Cardiac septum (tissue), 1 donor: ENCODE measurements around the gene CHID1. TPM values are rescaled to one million over a fixed set of nuclear protein-coding genes. Genes with fewer than 3 reads are reported as not detected.

Experiments
- DNase-seq: peaks from one replicate; pipeline ENCODE4 v3.0.0-alpha.2; 2020; ENCODE audit warnings: low spot score
- intact Hi-C: fragments of 100-400 bp; cut with DNase I; formaldehyde crosslinking; loops from one replicate; pipeline ENCODE4 v1.14.0; 2022
- total RNA-seq: library from RNA; stranded (reverse); fragmentation: NEBNext Ultra II Directional; extraction: Animal tissue kit (Norgen Biotek cat#: 25700); gene quantifications from one replicate; pipeline ENCODE4 v1.2.1, GENCODE V29; 2021
- donor health status: DM: no; HTN: no; CAD: no.

The CHID1 gene
- total RNA-seq, 1 donor from 2014 or later, result 63.7 TPM

- intact Hi-C loops, result no loop called here
- DNase-seq, result no peak
These were observed 55.3 kb downstream of the CHID1 start for GRCh38 chr11:855330-855674.

GRCh38 chr11:854601-855329 lies 55.8 kb downstream of the CHID1 start:
- intact Hi-C loops, result no loop called here
- DNase-seq, result no peak

DNA sequence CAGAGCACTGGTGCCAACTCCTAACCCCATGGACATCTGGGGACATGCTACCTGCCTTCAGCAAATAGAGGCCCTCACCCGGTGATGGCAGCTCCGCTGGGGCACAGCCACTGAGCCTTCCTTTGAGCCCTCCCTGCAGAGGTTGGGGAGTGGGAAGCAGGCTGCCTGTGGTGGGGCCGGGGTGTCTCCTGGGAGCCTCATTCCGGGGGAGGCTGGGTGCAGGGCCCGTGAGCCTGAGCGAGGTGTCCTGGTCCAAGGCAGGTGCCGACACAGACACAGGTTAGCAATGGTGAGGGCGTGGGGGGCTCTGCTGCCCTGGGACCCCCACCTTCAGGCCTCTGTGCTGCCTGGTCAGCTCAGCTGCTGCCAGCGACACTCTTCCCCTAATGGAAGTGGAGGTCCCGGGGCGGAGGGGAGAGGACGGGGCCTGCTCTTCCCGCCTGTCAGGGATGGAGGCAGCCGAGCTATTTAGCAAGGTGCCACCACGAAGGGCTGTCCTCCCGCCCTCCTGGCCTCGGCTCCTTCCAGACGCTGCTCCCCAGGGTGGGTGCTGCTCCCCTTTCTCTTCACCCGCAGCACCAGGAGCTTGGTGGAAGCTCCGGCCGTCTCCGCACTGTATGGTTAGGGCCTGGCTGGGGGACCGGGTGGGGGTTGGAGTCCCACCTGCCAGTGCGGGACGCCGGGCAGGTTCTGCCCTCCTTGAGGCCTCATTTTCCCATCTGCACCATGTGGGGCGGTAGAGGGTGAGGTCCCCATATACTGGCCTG lies 56.7 kb downstream of the CHID1 start:
- intact Hi-C loops, result no loop called here
- DNase-seq, result no peak

DNA sequence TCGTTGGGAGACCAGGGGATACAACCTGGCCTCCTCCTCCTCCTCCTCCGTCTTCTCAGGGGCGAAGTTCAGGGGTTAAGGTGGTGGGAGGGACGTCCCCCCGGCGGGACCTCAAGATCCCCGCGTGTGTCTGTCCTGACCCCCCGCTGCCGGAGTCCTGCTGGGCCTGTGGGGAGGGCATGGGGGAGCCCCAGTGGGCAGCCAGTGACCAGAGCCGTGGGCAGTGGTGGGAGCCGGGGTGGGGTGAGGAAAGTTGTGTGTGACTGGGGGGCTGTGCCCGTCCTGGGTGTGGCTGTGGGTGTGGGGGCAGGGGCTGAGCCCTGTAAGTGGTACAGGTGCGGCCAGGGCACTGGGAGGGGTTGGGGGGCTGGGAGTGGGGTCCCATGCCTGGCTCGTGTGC lies 57.8 kb downstream of the CHID1 start:
- DNase-seq, result no peak
- intact Hi-C loops, result no loop called here

GRCh38 chr11:850775-851763 lies 59.5 kb downstream of the CHID1 start:
- no peak for DNase-seq
- intact Hi-C loops, result no loop called here

DNA sequence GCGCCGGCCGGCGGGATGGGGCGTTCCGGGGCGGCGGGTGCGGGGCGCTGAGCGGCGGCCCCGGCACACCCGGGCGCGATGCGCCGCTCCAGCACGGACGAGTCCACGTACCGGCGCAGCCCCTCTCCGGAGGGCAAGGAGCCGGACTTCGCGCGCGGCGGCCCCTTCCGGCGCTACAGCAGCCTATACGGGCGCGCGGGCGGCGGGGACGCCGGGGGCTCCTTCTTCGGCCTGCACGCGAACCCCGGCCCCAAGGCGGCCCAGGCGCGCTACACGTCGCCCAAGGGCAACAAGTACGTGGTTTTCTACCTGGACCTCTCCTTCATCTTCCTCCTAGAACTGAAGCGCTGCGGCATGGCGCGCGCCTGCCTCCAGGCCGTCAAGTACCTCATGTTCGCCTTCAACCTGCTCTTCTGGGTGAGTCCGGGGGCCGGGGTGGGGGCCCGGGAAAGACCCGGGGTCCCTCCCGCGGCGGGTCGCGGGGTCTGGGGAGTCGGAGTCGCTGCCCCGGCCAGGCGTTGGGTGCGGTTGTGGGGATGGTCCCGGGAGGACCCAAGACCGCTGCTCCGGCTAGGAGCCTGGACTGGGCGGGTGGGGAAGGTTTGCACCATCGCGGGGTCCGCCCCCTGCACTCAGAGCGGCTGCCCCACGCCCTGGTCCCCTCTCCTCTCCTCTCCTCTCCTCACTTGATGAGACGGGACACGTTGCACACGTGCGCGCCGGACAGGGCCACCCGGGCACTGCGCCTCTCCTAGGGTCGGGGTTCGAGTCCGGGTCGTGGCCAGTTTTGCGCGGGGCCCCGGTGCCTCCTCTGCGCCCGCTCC lies 60.4 kb downstream of the CHID1 start:
- intact Hi-C loops, result loop anchor here (2.0 kb wide), 1 partner anchor 201 kb away; no protein-coding TSS in a partner anchor
- DNase-seq, result no peak

- intact Hi-C loops, result loop anchor here (2.0 kb wide), 1 partner anchor 202 kb away; no protein-coding TSS in a partner anchor
- DNase-seq, result no peak
These were observed 61.3 kb downstream of the CHID1 start for GRCh38 chr11:849104-849824.

- intact Hi-C loops, result loop anchor here (2.0 kb wide), 1 partner anchor 202 kb away; no protein-coding TSS in a partner anchor
These were observed 62.2 kb downstream of the CHID1 start for GRCh38 chr11:848380-848931.

DNA sequence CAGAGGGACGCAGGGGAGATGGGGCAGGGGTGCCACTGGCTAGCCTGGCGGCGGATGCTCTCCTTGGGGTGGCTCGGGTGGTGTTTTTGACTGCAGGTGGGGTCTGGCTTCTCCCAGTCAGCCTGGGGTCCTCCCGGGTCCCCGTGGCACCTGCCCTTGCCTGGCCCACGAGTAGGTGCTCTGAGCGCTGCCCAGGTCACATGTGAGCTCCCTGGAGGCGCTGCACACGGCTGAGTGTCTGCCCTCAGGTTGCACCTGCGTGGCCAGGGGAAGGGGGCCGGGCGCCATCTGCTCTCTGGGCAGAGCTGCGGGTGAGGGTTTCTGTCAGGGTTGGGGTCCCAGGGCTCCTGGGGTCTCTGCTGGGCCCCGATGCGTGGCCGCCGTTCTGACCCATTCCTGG lies 62.7 kb downstream of the CHID1 start:
- DNase-seq, result no peak
- intact Hi-C loops, result loop anchor here (2.0 kb wide), 1 partner anchor 203 kb away; no protein-coding TSS in a partner anchor

More at GRCh38 chr11:848380-848931, 62.2 kb downstream of the CHID1 start:
- DNase-seq, result peak; percentile 83

- no peak for DNase-seq
- intact Hi-C loops, result no loop called here
These were observed 64.0 kb downstream of the CHID1 start for GRCh38 chr11:846496-847098.

DNA sequence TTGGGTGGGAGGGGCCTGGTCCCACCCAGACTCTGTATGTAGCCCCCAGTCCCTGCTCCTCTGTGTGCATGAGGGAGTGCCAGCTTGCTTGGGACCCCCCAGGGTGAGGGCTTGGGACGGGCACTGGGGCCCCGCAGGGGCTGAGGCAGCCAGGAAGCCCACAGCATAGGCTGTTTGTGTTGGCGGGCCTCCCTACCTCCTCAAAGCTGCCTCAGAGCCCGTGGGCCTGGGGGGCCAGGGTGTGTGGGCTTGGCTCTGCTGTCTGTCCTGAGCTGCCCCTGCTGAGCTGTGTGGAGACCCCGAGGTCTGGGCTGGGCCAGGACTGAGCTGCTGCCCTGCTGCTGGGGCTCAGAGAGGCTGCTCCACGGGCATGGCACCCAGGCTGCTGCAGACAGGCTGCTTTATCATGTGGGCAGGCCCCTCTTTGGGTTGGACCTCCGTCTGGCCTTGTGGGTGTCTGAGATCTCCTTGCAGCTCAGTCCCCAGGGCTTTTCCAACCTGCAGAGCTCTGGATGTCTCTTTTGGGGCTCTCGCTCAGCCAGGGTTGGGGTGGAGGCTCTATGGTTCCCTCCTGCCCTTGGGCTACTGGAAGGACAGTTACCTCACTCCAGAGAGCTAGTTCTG lies 64.6 kb downstream of the CHID1 start:
- DNase-seq, result no peak
- intact Hi-C loops, result loop anchor here (2.0 kb wide), 1 partner anchor 79 kb away; the partner anchor contains the start of gene AP2A2

GRCh38 chr11:844693-845644 lies 65.6 kb downstream of the CHID1 start:
- intact Hi-C loops, result loop anchor here (2.0 to 5.0 kb wide), 2 partner anchors 38 to 80 kb away; partner anchors contain the start of genes AP2A2, PIDD1 and RPLP2
- DNase-seq, result peak; percentile 93

DNA sequence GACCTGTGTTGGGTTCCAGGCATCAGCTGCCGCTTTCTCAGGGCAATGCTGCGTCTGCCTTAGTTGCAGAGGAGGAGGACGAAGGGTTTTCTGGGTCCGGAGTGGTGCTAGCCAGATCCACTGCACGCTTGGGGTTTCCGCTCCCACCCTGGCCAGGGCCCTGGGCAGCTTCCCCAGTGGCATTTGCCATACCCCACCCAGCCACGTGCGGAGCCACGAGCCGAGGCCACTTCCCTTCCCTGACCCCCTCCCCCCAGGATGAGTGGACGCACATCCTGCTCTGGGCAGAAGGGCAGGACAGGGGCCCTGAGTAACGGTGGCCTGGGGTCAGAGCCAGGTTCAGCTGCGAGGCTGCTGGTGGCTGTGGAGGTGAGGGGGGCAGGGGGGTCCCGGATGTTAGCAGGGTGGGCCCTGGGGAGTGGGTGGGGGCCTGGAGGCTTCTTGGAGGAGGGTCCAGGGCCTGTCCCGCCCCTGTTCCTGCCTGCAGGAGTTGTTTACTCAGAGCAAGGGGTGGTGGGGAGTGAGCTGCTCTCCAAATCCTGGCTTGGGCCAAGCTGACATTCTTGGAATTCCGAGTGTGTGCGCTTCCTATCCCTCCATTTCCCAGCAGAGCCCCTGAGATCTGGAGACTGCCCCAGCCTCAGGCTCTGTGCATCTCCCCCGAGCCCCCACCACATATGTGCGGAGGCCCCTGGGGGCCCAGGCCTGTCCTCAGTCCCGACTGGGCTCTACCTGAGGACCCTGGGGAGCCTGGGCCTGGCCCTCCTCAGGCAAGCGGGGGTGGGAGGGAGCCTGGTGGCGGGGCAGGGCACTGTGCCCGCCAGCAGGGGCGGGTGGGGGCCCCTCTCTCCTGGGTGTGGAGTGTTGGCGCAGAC lies 66.6 kb downstream of the CHID1 start:
- DNase-seq, result peak; percentile 94
- intact Hi-C loops, result loop anchor here (2.0 to 5.0 kb wide), 2 partner anchors 37 to 81 kb away; partner anchors contain the start of genes AP2A2, PIDD1 and RPLP2

GRCh38 chr11:843086-843734 lies 67.4 kb downstream of the CHID1 start:
- DNase-seq, result no peak
- intact Hi-C loops, result loop anchor here (5.0 kb wide), 1 partner anchor 36 kb away; the partner anchor contains the start of genes PIDD1 and RPLP2
